HCT116 (cell line): ENCODE results near the gene SPRED2. TPM values are rescaled to one million over a fixed set of nuclear protein-coding genes. Genes with fewer than 3 reads are reported as not detected.

Experiments
- ATAC-seq: fragments of 200-7000 bp; cut with Tn5 transposase; 2 replicates; pipeline ENCODE4 v1.9.1; 2020; ENCODE audit warnings: mild to moderate bottlenecking, moderate library complexity
- BruUV-seq: library from RNA; stranded (reverse); fragments of 400-500 nt; replicated peaks from 2 replicates; lab custom pipeline; 2021; lab: Mats Ljungman, UMichigan
- CTCF ChIA-PET: fragments of 300-600 bp; sonication (Branson Sonifier 250); formaldehyde crosslinking; loops from one replicate; lab custom pipeline; 2021; ENCODE audit warnings: antibody characterized with exemption; lab: Charles Lee
- POLR2A ChIA-PET: fragments of 300-600, 350-600 bp; sonication (Branson Sonifier 250); formaldehyde crosslinking; loops from one replicate; lab custom pipeline; 2021; ENCODE audit warnings: antibody characterized with exemption; lab: Charles Lee
- RAD21 ChIA-PET, 2 experiments: fragments of 300-600 bp; sonication (Branson Sonifier 250); formaldehyde crosslinking; loops; one replicate each; lab custom pipeline; 2023; ENCODE audit warnings: low total read pairs in 2 of 2; ENCODE audit not compliant: uncharacterized antibody in 2 of 2, unreplicated experiment in 2 of 2, low non-redundant PET in 1 of 2; lab: Charles Lee
- DNase-seq: peaks from one replicate; pipeline ENCODE4 v3.0.0-alpha.2; 2010; ENCODE audit warnings: low read depth, low spot score
- H2AFZ ChIP-seq: fragments of 200-600 bp; shearing (Covaris generic), sonication (generic); 2 replicates; pipeline ENCODE4 v1.6.1; 2017; ENCODE audit warnings: low read depth, mixed run types, mixed read lengths, antibody characterized with exemption, low read length; ENCODE audit not compliant: poor library complexity, severe bottlenecking
- H3K27ac ChIP-seq: 2 replicates; pipeline ENCODE4 v1.5.1; 2012; ENCODE audit warnings: low read depth, low read length
- H3K27me3 ChIP-seq: fragments of 200-600 bp; sonication (generic); 2 replicates; pipeline ENCODE4 v1.6.1; 2016; ENCODE audit warnings: mixed run types, low read length, mixed read lengths; ENCODE audit not compliant: insufficient read depth
- H3K36me3 ChIP-seq, 2 experiments: fragments of 200-500 bp in 1 of 2; fragments of 200-600 bp in 1 of 2; sonication (Bioruptor generic) in 1 of 2; sonication (generic) in 1 of 2; 2 replicates each; pipeline versions ENCODE4 v1.5.1 to v1.6.1; 2014 to 2016; ENCODE audit warnings: low read length in 2 of 2, inconsistent platforms in 1 of 2, mixed read lengths in 1 of 2, mixed run types in 1 of 2; ENCODE audit not compliant: insufficient read depth in 2 of 2, control insufficient read depth in 1 of 2
- H3K4me1 ChIP-seq, 2 experiments: fragments of 200-600 bp in 1 of 2; sonication (generic) in 1 of 2; 2 replicates each; pipeline versions ENCODE4 v1.5.1 to v1.6.1; 2012 to 2017; ENCODE audit warnings: low read length in 2 of 2, inconsistent platforms in 1 of 2, mild to moderate bottlenecking in 1 of 2, mixed read lengths in 1 of 2, mixed run types in 1 of 2, moderate library complexity in 1 of 2; ENCODE audit not compliant: insufficient read depth in 2 of 2, control insufficient read depth in 1 of 2
- H3K4me2 ChIP-seq: fragments of 200-600 bp; sonication (generic); 2 replicates; pipeline ENCODE4 v1.6.1; 2017; ENCODE audit warnings: mixed run types, low read length, mixed read lengths
- H3K4me3 ChIP-seq, 2 experiments: fragments of 200-600 bp in 1 of 2; sonication (generic) in 1 of 2; replicated peaks in 1 of 2; 2 replicates each; pipeline ENCODE4 v1.5.1; 2011 to 2016; ENCODE audit warnings: low read length in 2 of 2, control low read depth in 1 of 2, low read depth in 1 of 2, mild to moderate bottlenecking in 1 of 2, mixed read lengths in 1 of 2, mixed run types in 1 of 2
- H3K79me2 ChIP-seq: fragments of 200-600 bp; sonication (generic); 2 replicates; pipeline ENCODE4 v1.6.1; 2017; ENCODE audit warnings: mild to moderate bottlenecking, mixed run types, low read length, moderate library complexity, mixed read lengths; ENCODE audit not compliant: insufficient read depth
- H3K9ac ChIP-seq: fragments of 200-600 bp; sonication (generic); 2 replicates; pipeline ENCODE4 v1.6.1; 2016; ENCODE audit warnings: low read length, mixed read lengths
- H3K9me2 ChIP-seq: fragments of 200-600 bp; sonication (generic), shearing (Covaris generic); 2 replicates; pipeline ENCODE4 v1.6.1; 2017; ENCODE audit warnings: mixed run types, mild to moderate bottlenecking, moderate library complexity; ENCODE audit not compliant: insufficient read depth
- H3K9me3 ChIP-seq, 2 experiments: fragments of 200-500 bp in 1 of 2; fragments of 200-600 bp in 1 of 2; sonication (Bioruptor generic) in 1 of 2; sonication (generic) in 1 of 2; 2 replicates each; pipeline ENCODE4 v1.6.1; 2014 to 2017; ENCODE audit warnings: low read length in 2 of 2, mixed read lengths in 2 of 2, inconsistent platforms in 1 of 2, low read depth in 1 of 2, mild to moderate bottlenecking in 1 of 2, mixed run types in 1 of 2, moderate library complexity in 1 of 2; ENCODE audit not compliant: control insufficient read depth in 1 of 2, insufficient read depth in 1 of 2
- H4K20me1 ChIP-seq: fragments of 200-600 bp; sonication (generic), shearing (Covaris generic); 2 replicates; pipeline ENCODE4 v1.6.1; 2017; ENCODE audit warnings: mixed run types, mild to moderate bottlenecking, moderate library complexity; ENCODE audit not compliant: insufficient read depth
- ELF1 ChIP-seq: IDR thresholded peaks from 2 replicates; pipeline ENCODE4 v1.6.1; 2012; ENCODE audit warnings: low read depth, borderline replicate concordance
- EZH2 ChIP-seq: fragments of 200-600 bp; sonication (generic); IDR thresholded peaks from 2 replicates; pipeline ENCODE4 v1.6.1; 2017; ENCODE audit warnings: antibody characterized with exemption, mixed run types
- EZH2phosphoT487 ChIP-seq: fragments of 200-600 bp; IDR thresholded peaks from 2 replicates; pipeline ENCODE4 v1.6.1; 2018; ENCODE audit warnings: antibody characterized with exemption, borderline replicate concordance
- RAD21 ChIP-seq: IDR thresholded peaks from 2 replicates; pipeline ENCODE4 v1.6.1; 2012; ENCODE audit warnings: low read depth, mild to moderate bottlenecking
- REST ChIP-seq: IDR thresholded peaks from 2 replicates; pipeline ENCODE4 v1.6.1; 2012; ENCODE audit warnings: low read depth
- SIN3A ChIP-seq: IDR thresholded peaks from 2 replicates; pipeline ENCODE4 v1.6.1; 2012; ENCODE audit warnings: low read depth
- SP1 ChIP-seq: IDR thresholded peaks from 2 replicates; pipeline ENCODE4 v1.6.1; 2012; ENCODE audit warnings: low read depth
- TCF7L2 ChIP-seq: IDR thresholded peaks from 2 replicates; pipeline ENCODE4 v1.7.0; 2011; ENCODE audit warnings: borderline replicate concordance, inconsistent platforms; ENCODE audit not compliant: insufficient read depth, insufficient read length; ENCODE audit errors: extremely low read depth
- ZFX ChIP-seq: fragments of 450-650 bp; IDR thresholded peaks from 2 replicates; pipeline ENCODE4 v1.6.1; 2017
- intact Hi-C: fragments of 100-400 bp; cut with micrococcal nuclease; formaldehyde crosslinking; loops from 2 replicates; pipeline ENCODE4 v1.10.0; 2022
- total RNA-seq: library from RNA; stranded (reverse); gene quantifications from one replicate; pipeline ENCODE4 v1.2.1, GENCODE V29; 2021; ENCODE audit not compliant: unreplicated experiment
- TF ChIP-seq, protein P1 (sequence below): IDR thresholded peaks from 2 replicates; pipeline ENCODE4 v1.6.1; 2012

SPRED2 gene
- total RNA-seq, 1 experiment from 2014 or later = 62.6 TPM

- H3K36me3 ChIP-seq = peaks cover 9 to 15% of the 10 kb centered on the region in 2 experiments; a peak in 3 of 4 replicates
- intact Hi-C loops = loop anchor here (2.0 kb wide), 1 partner anchor 169 kb away; the partner anchor contains the start of gene SPRED2
- POLR2A ChIA-PET = interaction anchor here (1.1 kb wide), 1 partner anchor 13 kb away, joined by 4 read pairs; no protein-coding TSS in a partner anchor
These were observed 168.4 kb downstream of the SPRED2 start for GRCh38 chr2:65263986-65264385.

DNA sequence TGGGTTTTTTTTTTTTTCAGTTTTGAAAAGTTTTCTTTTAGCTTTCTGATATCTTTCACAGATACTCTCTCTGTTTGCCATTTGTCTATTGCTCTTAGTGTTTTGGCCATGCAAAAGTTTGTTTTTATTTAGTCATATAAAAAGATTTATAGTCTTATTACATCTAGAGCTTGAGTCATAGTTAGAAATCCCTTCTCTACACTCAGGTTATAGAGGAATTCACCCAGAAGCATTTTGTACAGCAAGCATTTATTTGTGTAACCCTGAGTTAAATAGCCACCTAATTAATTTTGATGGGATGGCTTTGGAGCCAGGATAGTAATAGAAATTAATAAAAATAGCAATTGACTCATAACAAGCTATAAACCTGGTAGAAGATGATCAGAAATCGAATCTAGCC, 169.1 kb downstream of the SPRED2 start:
- no peak overlapping the region for H3K9ac ChIP-seq
- ChIA-PET CTCF (interaction anchor here (1.1 to 1.3 kb wide), 2 partner anchors 8 to 310 kb away, joined by 3 read pairs; no protein-coding TSS in a partner anchor), POLR2A (interaction anchor here (1.1 kb wide), 1 partner anchor 12 kb away, joined by 4 read pairs; no protein-coding TSS in a partner anchor)
- H3K9me3 ChIP-seq = no peaks in the 10 kb centered on the region
- H4K20me1 ChIP-seq = 0 out of 2 replicates have a peak, but pooled peaks cover 5% of the 10 kb centered on the region
- H3K4me2 ChIP-seq = no peak overlapping the region
- H3K27ac ChIP-seq = no peak overlapping the region
- H3K79me2 ChIP-seq = peaks cover 21% of the 10 kb centered on the region
- ATAC-seq (no peak), DNase-seq (no peak)
- H3K36me3 ChIP-seq = peaks cover 6 to 15% of the 10 kb centered on the region in 2 experiments; a peak in 3 of 4 replicates
- H3K9me2 ChIP-seq = no peaks in the 10 kb centered on the region
- no peaks in the 10 kb centered on the region for H3K27me3 ChIP-seq
- no TSS peak for BruUV-seq
- H3K4me1 ChIP-seq = peaks cover 3% of the 10 kb centered on the region in 2 experiments; a peak in 1 of 4 replicates
- intact Hi-C loops = no loop called here
- H2AFZ ChIP-seq = no peak overlapping the region
- H3K4me3 ChIP-seq = no peak overlapping the region
- TF ChIP-seq, protein P1, sequence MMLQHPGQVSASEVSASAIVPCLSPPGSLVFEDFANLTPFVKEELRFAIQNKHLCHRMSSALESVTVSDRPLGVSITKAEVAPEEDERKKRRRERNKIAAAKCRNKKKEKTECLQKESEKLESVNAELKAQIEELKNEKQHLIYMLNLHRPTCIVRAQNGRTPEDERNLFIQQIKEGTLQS = no peak
- TF ChIP-seq EZH2phosphoT487 = no peak
- no peak for TF ChIP-seq ELF1
- TF ChIP-seq REST = no peak
- TF ChIP-seq SIN3A = no peak
- no peak for TF ChIP-seq TCF7L2
- TF ChIP-seq, all 23 proteins: peak for 0
- RAD21 ChIA-PET = no interaction called here

More at GRCh38 chr2:65263986-65264385, 168.4 kb downstream of the SPRED2 start:
- ChIA-PET CTCF (interaction anchor here (1.1 to 1.3 kb wide), 2 partner anchors 8 to 310 kb away, joined by 3 read pairs; no protein-coding TSS in a partner anchor), RAD21 (no interaction called here)
- no peak overlapping the region for H3K4me3 ChIP-seq
- H3K4me1 ChIP-seq = peaks cover 3% of the 10 kb centered on the region in 2 experiments; a peak in 1 of 4 replicates
- H3K9me2 ChIP-seq = no peaks in the 10 kb centered on the region
- no peaks in the 10 kb centered on the region for H3K9me3 ChIP-seq
- 0 out of 2 replicates have a peak, but pooled peaks cover 5% of the 10 kb centered on the region for H4K20me1 ChIP-seq
- H3K27ac ChIP-seq = no peak overlapping the region
- peaks cover 21% of the 10 kb centered on the region for H3K79me2 ChIP-seq
- no peaks in the 10 kb centered on the region for H3K27me3 ChIP-seq
- TF ChIP-seq EZH2 (no peak), SP1 (no peak), RAD21 (no peak), ZFX (no peak)
- H2AFZ ChIP-seq = no peak overlapping the region
- H3K4me2 ChIP-seq = no peak overlapping the region
- H3K9ac ChIP-seq = no peak overlapping the region
- DNase-seq = no peak
- no peak for ATAC-seq
- no TSS peak for BruUV-seq
